IMR-90 (cell line): ENCODE results near the gene GJA10. TPM values are rescaled to one million over a fixed set of nuclear protein-coding genes. Genes with fewer than 3 reads are reported as not detected.

ENCODE experiments used
- ATAC-seq: fragments of 200-7000 bp; cut with Tn5 transposase; 2 replicates; pipeline ENCODE4 v1.9.1; 2020; ENCODE audit warnings: low read depth, mild to moderate bottlenecking, moderate library complexity
- BruUV-seq: library from RNA; stranded (reverse); fragments of 400-500 nt; replicated peaks from 2 replicates; lab custom pipeline; 2021; lab: Mats Ljungman, UMichigan
- CTCF ChIA-PET: fragments of 300-600 bp; formaldehyde crosslinking; extraction: SDS; loops from one replicate; lab custom pipeline; 2021; ENCODE audit warnings: antibody characterized with exemption; lab: Yijun Ruan, JAX
- POLR2A ChIA-PET: fragments of 300-600 bp; sonication (Branson Sonifier 250); formaldehyde crosslinking; loops from one replicate; lab custom pipeline; 2022; ENCODE audit warnings: antibody characterized with exemption; ENCODE audit not compliant: unreplicated experiment; lab: Charles Lee
- DNase-seq: peaks from one replicate; pipeline ENCODE4 v3.0.0; 2013
- H2AFZ ChIP-seq: replicated peaks from 2 replicates; pipeline ENCODE3; 2013; ENCODE audit warnings: low read length, mild to moderate bottlenecking; ENCODE audit not compliant: poor library complexity
- H2AK5ac ChIP-seq: 2 replicates; pipeline ENCODE4 v1.6.1; 2013; ENCODE audit warnings: low read depth, low read length, inconsistent platforms
- H2AK9ac ChIP-seq: replicated peaks from 2 replicates; pipeline ENCODE3; 2013; ENCODE audit warnings: mild to moderate bottlenecking, low read depth, low read length, moderate library complexity; ENCODE audit not compliant: poor library complexity
- H2BK120ac ChIP-seq: 2 replicates; pipeline ENCODE4 v1.6.1; 2013; ENCODE audit warnings: low read depth, low read length, inconsistent platforms
- H2BK15ac ChIP-seq: 3 replicates; pipeline ENCODE4 v1.6.1; 2013; ENCODE audit warnings: low read depth, low read length, inconsistent platforms
- H2BK20ac ChIP-seq: 2 replicates; pipeline ENCODE4 v1.6.1; 2013; ENCODE audit warnings: low read depth, mild to moderate bottlenecking, inconsistent platforms, low read length, moderate library complexity
- H2BK5ac ChIP-seq: 2 replicates; pipeline ENCODE4 v1.6.1; 2013; ENCODE audit warnings: mild to moderate bottlenecking, low read depth, low read length, inconsistent platforms; ENCODE audit not compliant: poor library complexity, severe bottlenecking
- H3K14ac ChIP-seq: replicated peaks from 2 replicates; pipeline ENCODE4 v1.6.1; 2013; ENCODE audit warnings: low read depth, low read length, inconsistent platforms
- H3K18ac ChIP-seq: 2 replicates; pipeline ENCODE4 v1.6.1; 2013; ENCODE audit warnings: low read depth, low read length, control low read depth
- H3K23ac ChIP-seq: 2 replicates; pipeline ENCODE4 v1.6.1; 2013; ENCODE audit warnings: low read depth, low read length, inconsistent platforms
- H3K27ac ChIP-seq: 2 replicates; pipeline ENCODE4 v1.5.1; 2013; ENCODE audit warnings: mild to moderate bottlenecking, control low read depth, low read length; ENCODE audit not compliant: insufficient read depth
- H3K27me3 ChIP-seq: 2 replicates; pipeline ENCODE4 v1.6.1; 2013; ENCODE audit warnings: low read length; ENCODE audit not compliant: control insufficient read depth, insufficient read depth
- H3K36me3 ChIP-seq: 2 replicates; pipeline ENCODE4 v1.6.1; 2013; ENCODE audit warnings: low read length, mixed read lengths; ENCODE audit not compliant: control insufficient read depth, insufficient read depth
- H3K4ac ChIP-seq: 2 replicates; pipeline ENCODE4 v1.6.1; 2013; ENCODE audit warnings: low read depth, low read length, inconsistent platforms
- H3K4me1 ChIP-seq: 2 replicates; pipeline ENCODE4 v1.6.1; 2013; ENCODE audit warnings: low read length, mixed read lengths; ENCODE audit not compliant: control insufficient read depth, insufficient read depth
- H3K4me2 ChIP-seq: 2 replicates; pipeline ENCODE4 v1.6.1; 2013; ENCODE audit warnings: low read depth, mild to moderate bottlenecking, control low read depth, low read length, moderate library complexity
- H3K4me3 ChIP-seq: 2 replicates; pipeline ENCODE4 v1.5.1; 2013; ENCODE audit warnings: low read depth, mild to moderate bottlenecking, control low read depth, low read length, moderate library complexity; ENCODE audit not compliant: insufficient read depth
- H3K56ac ChIP-seq: 2 replicates; pipeline ENCODE4 v1.6.1; 2013; ENCODE audit warnings: low read length, inconsistent platforms; ENCODE audit not compliant: insufficient read depth; ENCODE audit errors: extremely low read depth
- H3K79me1 ChIP-seq, 2 experiments: 2 replicates each; pipeline ENCODE4 v1.6.1; 2013; ENCODE audit warnings: low read length in 2 of 2, inconsistent platforms in 1 of 2, low read depth in 1 of 2
- H3K9ac ChIP-seq: 2 replicates; pipeline ENCODE4 v1.6.1; 2013; ENCODE audit warnings: low read depth, low read length, control low read depth
- H3K9me1 ChIP-seq: 2 replicates; pipeline ENCODE4 v1.6.1; 2013; ENCODE audit warnings: low read length, inconsistent platforms; ENCODE audit not compliant: insufficient read depth
- H3K9me3 ChIP-seq: 2 replicates; pipeline ENCODE4 v1.6.1; 2013; ENCODE audit warnings: low read length; ENCODE audit not compliant: control insufficient read depth, insufficient read depth
- H4K20me1 ChIP-seq: 2 replicates; pipeline ENCODE4 v1.6.1; 2013; ENCODE audit warnings: low read length, inconsistent platforms; ENCODE audit not compliant: insufficient read depth
- H4K5ac ChIP-seq: 2 replicates; pipeline ENCODE4 v1.6.1; 2013; ENCODE audit warnings: mild to moderate bottlenecking, low read depth, low read length, control low read depth
- H4K8ac ChIP-seq, 2 experiments: 2 replicates each; pipeline ENCODE4 v1.6.1; 2013; ENCODE audit warnings: low read depth in 2 of 2, low read length in 2 of 2, control low read depth in 1 of 2, inconsistent platforms in 1 of 2
- H4K91ac ChIP-seq: 2 replicates; pipeline ENCODE4 v1.6.1; 2013; ENCODE audit warnings: low read depth, low read length, inconsistent platforms; ENCODE audit not compliant: insufficient read depth
- BHLHE40 ChIP-seq: fragments of 150-350 bp; IDR thresholded peaks from 2 replicates; pipeline ENCODE4 v1.6.1; 2016; ENCODE audit warnings: mild to moderate bottlenecking, low read depth, low read length
- CEBPB ChIP-seq: IDR thresholded peaks from 2 replicates; pipeline ENCODE4 v1.6.1; 2012; ENCODE audit warnings: low read depth, low read length, improper control_type of control experiment
- CHD1 ChIP-seq: IDR thresholded peaks from 2 replicates; pipeline ENCODE4 v1.6.1; 2012; ENCODE audit warnings: low read depth, low read length, improper control_type of control experiment
- MAFK ChIP-seq: IDR thresholded peaks from 2 replicates; pipeline ENCODE4 v1.6.1; 2012; ENCODE audit warnings: low read depth, low read length, improper control_type of control experiment
- MAZ ChIP-seq: IDR thresholded peaks from 2 replicates; pipeline ENCODE4 v1.6.1; 2012; ENCODE audit warnings: low read depth, mild to moderate bottlenecking, low read length, improper control_type of control experiment, moderate library complexity, borderline replicate concordance
- NFE2L2 ChIP-seq: fragments of 150-350 bp; IDR thresholded peaks from 2 replicates; pipeline ENCODE4 v1.6.1; 2016; ENCODE audit warnings: low read depth, mild to moderate bottlenecking, low read length
- POLR2A ChIP-seq: IDR thresholded peaks from 2 replicates; pipeline ENCODE4 v1.6.1; 2012; ENCODE audit warnings: mild to moderate bottlenecking, low read depth, low read length
- RAD21 ChIP-seq: IDR thresholded peaks from 2 replicates; pipeline ENCODE4 v1.6.1; 2012; ENCODE audit warnings: low read length, improper control_type of control experiment
- RCOR1 ChIP-seq: IDR thresholded peaks from 2 replicates; pipeline ENCODE4 v1.6.1; 2012; ENCODE audit warnings: mild to moderate bottlenecking, low read length, improper control_type of control experiment; ENCODE audit not compliant: insufficient replicate concordance
- RFX5 ChIP-seq: IDR thresholded peaks from 2 replicates; pipeline ENCODE4 v1.8.0; 2012; ENCODE audit warnings: low read depth, mild to moderate bottlenecking, low read length, moderate library complexity
- SMC3 ChIP-seq: fragments of 150-350 bp; IDR thresholded peaks from 2 replicates; pipeline ENCODE4 v1.6.1; 2016; ENCODE audit warnings: low read depth, mild to moderate bottlenecking, antibody characterized with exemption, low read length, moderate library complexity
- dilution Hi-C: fragments of 300-500 bp; cut with HindIII; formaldehyde crosslinking; loops from one replicate; pipeline ENCODE4 v1.14.3; 2018; ENCODE audit warnings: low sequenced_read_pairs; ENCODE audit not compliant: unreplicated experiment
- in situ Hi-C: fragments of 300-500 bp; cut with MboI; formaldehyde crosslinking; loops from 3 replicates; pipeline ENCODE4 v1.14.3; 2019; ENCODE audit warnings: low sequenced_read_pairs, inconsistent platforms, mixed read lengths
- intact Hi-C: fragments of 100-400 bp; cut with micrococcal nuclease; formaldehyde crosslinking; loops from 2 replicates; pipeline ENCODE4 v1.10.0; 2022
- polyA plus RNA-seq, 3 experiments: library from polyadenylated mRNA; depleted of rRNA; stranded (reverse); fragments of >200 nt; gene quantifications; 2 replicates each; pipeline ENCODE4 v1.2.3, GENCODE V29; 2012; ENCODE audit warnings: low replicate concordance in 1 of 3
- total RNA-seq: library from RNA; depleted of rRNA; stranded (reverse); fragments of >200 nt; gene quantifications from 2 replicates; pipeline ENCODE4 v1.2.3, GENCODE V29; 2012
- TF ChIP-seq, protein P1 (sequence below): fragments of 150-350 bp; IDR thresholded peaks from 2 replicates; pipeline ENCODE4 v1.6.1; 2016; ENCODE audit warnings: low read depth, mild to moderate bottlenecking, low read length, moderate library complexity, borderline replicate concordance
- TF ChIP-seq, protein P2 (sequence below): conservative IDR thresholded peaks from 2 replicates; pipeline ENCODE4 v1.5.1; 2012; ENCODE audit warnings: mild to moderate bottlenecking, low read depth, low read length, improper control_type of control experiment

Gene GJA10
- total and polyA plus RNA-seq, 2 of the 4 experiments (the other 2 are of a cell fraction) = not detected

DNA sequence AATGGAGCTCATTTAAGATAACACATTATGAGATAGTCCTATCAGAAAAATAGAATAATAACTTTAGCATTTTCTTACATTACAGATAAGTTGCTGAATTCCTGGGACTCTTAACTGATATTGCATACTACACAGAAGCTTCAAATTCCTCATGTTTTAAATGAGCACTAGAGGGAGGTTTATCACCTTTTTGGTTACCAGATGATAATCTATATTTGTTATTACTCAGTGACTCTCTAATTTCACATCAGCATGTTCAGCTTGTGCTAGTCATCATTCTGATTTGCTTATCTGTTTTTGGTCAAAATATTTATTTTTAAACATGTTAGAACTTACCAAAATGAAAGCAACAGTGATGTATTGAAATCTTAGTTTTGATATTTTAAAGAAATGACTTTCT, 20.5 kb upstream of the GJA10 start:
- in situ Hi-C loops = no loop called here
- BruUV-seq = no TSS peak
- dilution Hi-C loops = no loop called here

More for the DNA sequence above, 20.5 kb upstream of the GJA10 start:
- H3K56ac ChIP-seq = no peak overlapping the region
- no peak overlapping the region for H3K14ac ChIP-seq
- no peaks in the 10 kb centered on the region; a peak in 1 of 4 replicates for H3K79me1 ChIP-seq
- intact Hi-C loops = no loop called here
- no peak overlapping the region for H2AK9ac ChIP-seq
- H2BK20ac ChIP-seq = no peak overlapping the region
- H4K8ac ChIP-seq = no peak overlapping the region
- no peaks in the 10 kb centered on the region for H3K9me3 ChIP-seq
- peaks cover 16% of the 10 kb centered on the region for H3K36me3 ChIP-seq
- H3K4me1 ChIP-seq = no peaks in the 10 kb centered on the region
- H2BK5ac ChIP-seq = no peak overlapping the region
- no peaks in the 10 kb centered on the region for H4K20me1 ChIP-seq
- no peak overlapping the region for H3K9ac ChIP-seq
- POLR2A ChIA-PET = no interaction called here
- H4K5ac ChIP-seq = no peak overlapping the region
- no peak overlapping the region for H2AK5ac ChIP-seq
- no peak overlapping the region for H2AFZ ChIP-seq
- DNase-seq = no peak
- ATAC-seq = no peak
- H3K4me3 ChIP-seq = no peak overlapping the region
- H3K18ac ChIP-seq = no peak overlapping the region
- TF ChIP-seq MAFK = no peak
- TF ChIP-seq POLR2A = no peak
- TF ChIP-seq MAZ = no peak
- TF ChIP-seq RAD21 = no peak
- TF ChIP-seq NFE2L2 = no peak
- TF ChIP-seq RFX5 = no peak
- TF ChIP-seq, protein P1, sequence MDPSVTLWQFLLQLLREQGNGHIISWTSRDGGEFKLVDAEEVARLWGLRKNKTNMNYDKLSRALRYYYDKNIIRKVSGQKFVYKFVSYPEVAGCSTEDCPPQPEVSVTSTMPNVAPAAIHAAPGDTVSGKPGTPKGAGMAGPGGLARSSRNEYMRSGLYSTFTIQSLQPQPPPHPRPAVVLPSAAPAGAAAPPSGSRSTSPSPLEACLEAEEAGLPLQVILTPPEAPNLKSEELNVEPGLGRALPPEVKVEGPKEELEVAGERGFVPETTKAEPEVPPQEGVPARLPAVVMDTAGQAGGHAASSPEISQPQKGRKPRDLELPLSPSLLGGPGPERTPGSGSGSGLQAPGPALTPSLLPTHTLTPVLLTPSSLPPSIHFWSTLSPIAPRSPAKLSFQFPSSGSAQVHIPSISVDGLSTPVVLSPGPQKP = no peak
- TF ChIP-seq CEBPB = no peak
- no peak for TF ChIP-seq RCOR1
- TF ChIP-seq, protein P2, sequence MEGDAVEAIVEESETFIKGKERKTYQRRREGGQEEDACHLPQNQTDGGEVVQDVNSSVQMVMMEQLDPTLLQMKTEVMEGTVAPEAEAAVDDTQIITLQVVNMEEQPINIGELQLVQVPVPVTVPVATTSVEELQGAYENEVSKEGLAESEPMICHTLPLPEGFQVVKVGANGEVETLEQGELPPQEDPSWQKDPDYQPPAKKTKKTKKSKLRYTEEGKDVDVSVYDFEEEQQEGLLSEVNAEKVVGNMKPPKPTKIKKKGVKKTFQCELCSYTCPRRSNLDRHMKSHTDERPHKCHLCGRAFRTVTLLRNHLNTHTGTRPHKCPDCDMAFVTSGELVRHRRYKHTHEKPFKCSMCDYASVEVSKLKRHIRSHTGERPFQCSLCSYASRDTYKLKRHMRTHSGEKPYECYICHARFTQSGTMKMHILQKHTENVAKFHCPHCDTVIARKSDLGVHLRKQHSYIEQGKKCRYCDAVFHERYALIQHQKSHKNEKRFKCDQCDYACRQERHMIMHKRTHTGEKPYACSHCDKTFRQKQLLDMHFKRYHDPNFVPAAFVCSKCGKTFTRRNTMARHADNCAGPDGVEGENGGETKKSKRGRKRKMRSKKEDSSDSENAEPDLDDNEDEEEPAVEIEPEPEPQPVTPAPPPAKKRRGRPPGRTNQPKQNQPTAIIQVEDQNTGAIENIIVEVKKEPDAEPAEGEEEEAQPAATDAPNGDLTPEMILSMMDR = no peak
- no peak for TF ChIP-seq CHD1
- no peak for TF ChIP-seq SMC3
- TF ChIP-seq BHLHE40 = no peak
- H3K23ac ChIP-seq = no peak overlapping the region
- H3K4ac ChIP-seq = no peak overlapping the region
- no peaks in the 10 kb centered on the region for H3K9me1 ChIP-seq
- H3K4me2 ChIP-seq = no peak overlapping the region
- H4K91ac ChIP-seq = no peak overlapping the region
- H2BK15ac ChIP-seq = no peak overlapping the region
- H3K27me3 ChIP-seq = no peaks in the 10 kb centered on the region
- no peak overlapping the region for H3K27ac ChIP-seq
- CTCF ChIA-PET = no interaction called here
- H2BK120ac ChIP-seq = no peak overlapping the region
